Stromal cell of bone marrow (primary cell): ENCODE results near the gene F2RL3.
"Not testable (repeated sequence)": the region's sequence is repeated elsewhere in the genome, so short reads cannot be mapped to it uniquely, and the experiment has no call there.

Experiments used
- DNase-seq: peaks from one replicate; pipeline ENCODE4 v3.0.0-alpha.2; 2012; ENCODE audit warnings: low read depth

F2RL3 gene

DNA sequence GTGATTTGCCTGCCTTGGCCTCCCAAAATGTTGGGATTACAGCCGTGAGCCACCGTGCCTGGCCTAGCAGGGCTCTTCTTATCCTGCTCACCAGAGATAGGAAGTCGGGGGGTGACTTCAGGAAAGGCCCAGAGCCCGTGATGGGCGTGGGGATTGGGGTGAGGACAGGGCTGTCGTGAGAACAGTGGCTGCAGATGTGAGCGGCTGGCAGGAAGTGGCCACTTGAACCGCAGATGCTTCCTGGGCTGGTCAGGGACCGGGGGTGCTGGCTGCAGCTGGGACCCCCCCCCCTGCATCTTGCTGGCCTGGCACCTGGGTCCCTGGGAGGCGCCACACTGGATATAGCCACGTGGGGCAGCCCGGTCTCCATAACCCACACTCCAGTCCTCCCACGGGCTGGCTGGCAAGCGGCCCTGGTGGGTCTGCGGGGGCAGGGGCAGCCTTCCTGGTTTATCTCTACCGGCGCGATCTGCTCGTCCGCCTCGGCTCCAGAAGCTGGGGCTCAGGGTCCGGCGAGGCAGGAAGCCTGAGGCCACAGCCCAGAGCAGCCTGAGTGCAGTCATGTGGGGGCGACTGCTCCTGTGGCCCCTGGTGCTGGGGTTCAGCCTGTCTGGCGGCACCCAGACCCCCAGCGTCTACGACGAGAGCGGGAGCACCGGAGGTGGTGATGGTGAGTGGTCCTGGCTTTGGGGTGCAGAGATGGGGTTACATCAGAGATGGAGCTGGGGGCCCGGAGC, at the start of gene F2RL3:
F2RL3 (plus strand) TSS at position 371 of the 737 bp plus-strand sequence; CDS start at position 562, 191 bp downstream.
- DNase-seq = no peak

DNA sequence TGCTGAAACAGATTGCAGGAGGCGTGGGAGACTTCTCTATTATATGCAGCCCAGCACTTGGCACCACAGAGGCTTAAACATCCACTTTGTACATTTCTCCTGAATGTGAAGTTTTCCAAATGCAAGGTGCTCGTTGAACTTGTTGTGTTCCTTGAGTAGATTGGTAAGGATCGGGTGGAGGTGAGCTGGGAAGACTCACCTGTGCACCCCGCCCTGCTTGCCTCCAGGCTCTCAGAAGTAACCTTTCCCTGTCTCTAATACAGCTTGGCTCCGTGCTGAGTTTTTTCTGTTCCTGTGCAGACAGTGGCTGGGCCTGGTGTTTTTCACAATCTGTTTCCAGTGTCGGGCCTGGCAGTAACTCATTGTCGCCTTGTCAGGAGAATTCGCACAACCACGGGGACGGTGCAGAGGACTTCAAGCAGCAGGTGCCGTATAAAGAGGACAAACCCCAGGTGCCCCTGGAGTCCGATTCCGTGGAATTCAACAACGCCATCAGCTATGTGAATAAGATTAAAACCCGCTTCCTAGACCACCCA, 47.3 kb upstream of the F2RL3 start:
- no peak for DNase-seq

DNA sequence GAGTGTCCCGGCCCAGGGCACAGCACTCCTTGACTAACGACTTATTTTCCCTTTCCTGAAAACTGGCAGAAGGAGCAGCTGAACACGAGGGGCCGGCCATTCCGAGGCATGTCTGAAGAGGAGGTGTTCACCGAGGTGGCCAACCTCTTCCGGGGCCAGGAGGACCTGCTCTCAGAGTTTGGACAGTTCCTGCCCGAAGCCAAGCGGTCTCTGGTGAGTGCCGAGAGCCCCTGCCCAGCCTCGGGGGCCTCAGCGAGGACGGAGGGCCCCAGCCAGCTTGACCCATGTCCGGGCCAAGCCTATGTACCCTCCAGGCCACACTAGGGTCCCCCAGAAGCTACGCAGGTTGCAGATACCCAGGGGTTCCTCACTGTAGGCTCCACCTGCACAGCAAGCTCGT, 41.9 kb upstream of the F2RL3 start:
- DNase-seq = no peak

DNA sequence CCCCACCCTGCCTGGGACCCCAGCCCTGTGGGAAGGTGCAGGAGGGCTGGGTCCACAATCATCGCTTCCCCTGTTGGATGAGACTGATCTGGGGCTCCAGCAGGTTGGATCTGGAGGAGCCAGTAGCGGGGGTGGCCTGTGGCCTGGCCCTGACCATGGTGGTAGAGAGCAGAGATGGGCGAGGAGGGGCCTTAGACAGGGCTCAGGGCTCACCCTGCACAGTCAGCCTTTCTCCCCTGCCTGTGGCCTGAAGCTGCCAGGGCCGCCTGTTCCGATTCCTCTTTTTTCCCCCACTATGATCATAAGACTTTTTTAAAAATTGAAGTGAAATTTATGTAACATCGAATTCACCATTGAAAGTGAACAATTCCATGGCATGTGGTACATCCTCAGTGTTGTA, 41.4 kb upstream of the F2RL3 start:
- DNase-seq = no peak

DNA sequence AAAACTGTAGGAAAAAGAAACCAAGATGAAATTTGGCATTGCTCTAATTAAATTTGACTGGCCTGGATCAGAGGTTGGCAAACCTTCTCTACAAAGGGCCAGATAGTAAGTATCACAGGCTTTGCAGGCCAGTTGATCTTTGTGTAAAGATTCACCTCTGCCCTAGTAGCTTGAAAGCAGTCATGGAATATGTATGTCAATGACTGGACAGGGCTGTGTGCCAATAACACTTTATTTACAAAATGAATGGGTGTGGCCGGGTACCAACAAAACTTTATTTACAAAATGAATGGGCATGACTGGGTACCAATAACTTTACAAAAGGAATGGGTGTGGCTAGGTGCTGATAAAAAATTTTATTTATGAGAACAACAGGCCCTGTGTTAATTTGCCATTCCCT, 39.6 kb upstream of the F2RL3 start:
- no peak for DNase-seq

DNA sequence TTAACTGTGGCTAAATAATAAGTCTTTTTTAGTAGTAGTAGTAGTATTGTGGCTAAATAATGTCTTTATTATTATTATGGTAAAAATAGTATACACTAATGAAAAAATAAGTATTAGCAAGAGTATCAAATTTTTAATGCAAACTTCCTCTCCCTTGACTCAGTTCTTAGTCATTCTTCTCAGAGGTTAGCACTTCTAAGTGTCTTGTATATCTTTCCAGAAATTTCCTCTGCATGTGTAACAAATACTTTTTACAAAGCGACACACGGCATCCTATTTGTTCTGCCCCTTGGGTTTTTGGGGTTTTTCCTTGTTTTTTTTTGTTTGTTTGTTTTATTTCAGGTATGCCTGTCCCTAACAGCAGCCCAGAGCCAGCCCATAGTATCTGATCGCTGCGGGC, 38.7 kb upstream of the F2RL3 start:
- no peak for DNase-seq

DNA sequence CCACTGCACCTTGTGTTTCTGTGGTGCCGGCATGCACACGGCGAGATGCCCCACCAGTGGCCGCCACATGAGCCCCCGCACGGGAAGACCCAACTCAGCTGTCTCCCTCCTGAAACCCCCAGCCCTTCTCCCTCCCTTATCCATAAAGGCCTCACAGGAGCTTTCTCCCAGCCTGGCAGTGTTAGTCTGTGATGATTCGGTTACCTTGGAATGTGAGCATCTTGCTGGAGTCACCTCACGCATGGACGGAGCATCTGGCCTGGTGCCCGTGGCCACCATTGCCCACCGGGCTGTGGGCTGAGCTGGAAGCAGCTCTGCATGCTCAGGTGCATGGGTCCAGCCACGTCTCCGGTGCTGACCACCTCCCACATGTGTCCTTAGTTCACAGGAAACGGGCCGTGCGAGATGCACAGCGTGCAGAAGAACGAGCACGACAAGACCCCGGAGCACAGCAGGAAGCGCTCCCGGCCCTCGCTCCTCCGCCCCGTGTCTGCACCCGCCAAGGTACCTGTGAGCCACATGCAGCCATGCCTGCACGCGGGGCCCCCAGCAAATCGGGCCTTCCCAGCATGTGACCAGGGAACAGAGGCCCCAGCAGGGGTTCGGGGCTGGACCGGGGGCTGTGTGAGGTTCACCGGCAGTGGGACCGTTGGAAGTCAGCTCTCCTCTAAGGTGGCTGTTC, 37.6 kb upstream of the F2RL3 start:
- DNase-seq = no peak

DNA sequence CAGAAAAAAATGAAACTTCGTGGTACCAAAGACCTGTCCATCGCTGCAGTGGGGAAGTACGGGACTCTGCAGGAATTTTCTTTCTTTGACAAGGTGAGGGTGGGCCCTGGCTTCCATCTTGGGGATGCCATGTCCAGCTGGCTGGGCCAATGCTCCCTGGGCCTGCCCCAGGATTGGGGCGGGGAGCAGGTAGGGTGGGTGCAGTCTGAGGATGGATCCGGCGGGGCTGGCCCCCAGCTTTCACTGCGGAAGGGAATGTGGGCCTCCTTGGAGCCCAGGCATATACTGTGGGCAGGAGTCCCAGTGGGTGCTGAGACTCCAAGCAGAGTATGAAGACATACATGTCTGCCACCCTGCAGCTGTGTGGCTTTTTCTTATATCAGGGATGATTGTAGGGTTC, 35.7 kb upstream of the F2RL3 start:
- no peak for DNase-seq

DNA sequence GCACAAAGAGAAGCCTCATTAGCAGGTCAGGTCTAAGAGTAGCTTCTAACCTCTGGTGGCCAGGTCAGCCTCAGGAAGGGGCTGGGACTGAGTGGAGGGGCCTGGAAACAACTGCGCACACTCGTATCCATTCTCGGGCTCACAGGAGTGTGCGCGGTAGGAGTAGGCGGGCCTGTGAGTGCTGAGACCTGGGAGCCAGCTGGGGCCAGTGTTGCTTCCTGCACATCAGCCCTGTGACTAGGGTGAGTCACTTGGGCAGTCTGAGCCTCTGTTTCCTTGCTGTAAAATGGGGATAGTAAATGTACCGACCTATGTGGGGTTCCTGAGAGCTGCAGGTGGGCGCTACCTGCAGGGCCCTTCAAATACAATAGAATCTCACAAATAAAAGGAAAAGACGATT, 32.7 kb upstream of the F2RL3 start:
- no peak for DNase-seq

DNA sequence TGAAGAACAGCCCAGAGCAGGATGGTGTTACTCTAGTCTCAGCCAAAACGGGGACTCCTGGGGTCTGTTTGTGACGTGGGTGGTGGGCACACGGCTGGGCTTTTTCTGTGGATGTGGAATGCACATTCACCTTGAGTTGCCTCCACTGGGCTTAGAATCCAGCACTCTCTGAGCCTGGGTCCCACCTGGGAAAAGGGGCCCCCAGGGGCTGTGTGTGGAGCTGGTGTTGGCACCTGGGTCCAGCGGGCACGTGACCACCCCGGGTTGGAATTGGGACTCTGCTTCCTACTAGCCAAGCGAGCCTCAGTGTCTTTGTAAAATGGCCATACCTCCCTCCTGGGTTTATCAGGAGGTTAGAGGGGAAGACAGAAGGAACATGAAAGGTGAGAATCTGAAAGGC, 29.2 kb upstream of the F2RL3 start:
- no peak for DNase-seq

DNA sequence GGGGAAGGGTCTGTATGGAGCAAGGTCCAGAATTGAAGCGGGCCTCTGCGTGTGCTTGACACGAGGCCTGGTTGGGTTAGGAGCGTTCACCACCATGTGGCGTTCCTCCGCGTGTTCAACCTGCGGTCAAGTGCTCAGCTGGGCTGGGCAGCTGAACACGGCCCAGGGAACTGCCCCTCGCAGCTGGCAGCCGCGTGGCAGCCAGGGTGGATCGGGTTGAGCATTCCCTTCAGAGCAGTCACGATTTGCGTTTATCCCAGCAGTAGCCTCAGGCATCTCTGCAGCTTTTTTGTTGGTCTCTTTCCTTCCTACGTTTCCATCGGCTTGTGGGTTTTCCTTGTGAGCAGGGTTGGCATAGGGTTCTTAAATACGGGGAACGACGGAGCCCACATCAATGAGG, 28.7 kb upstream of the F2RL3 start:
- no peak for DNase-seq

DNA sequence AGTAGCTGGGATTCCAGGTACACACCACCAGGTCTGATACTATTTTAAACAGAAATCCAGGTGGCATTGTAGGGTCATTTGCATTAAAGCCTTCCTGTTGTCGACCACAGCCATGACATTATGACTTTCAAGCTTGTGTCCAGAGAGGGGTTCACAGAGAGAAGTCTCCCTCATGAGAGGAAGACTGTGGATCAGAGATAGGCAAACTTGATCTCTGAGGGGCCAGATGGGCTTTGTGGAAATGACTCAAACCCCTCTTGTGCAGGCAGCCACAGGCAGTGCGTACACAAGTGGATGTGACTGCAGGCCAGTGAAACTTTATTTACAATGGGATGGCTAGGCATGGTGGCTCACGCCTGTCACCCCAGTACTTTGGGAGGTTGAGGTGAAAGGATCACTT, 27.8 kb upstream of the F2RL3 start:
- no peak for DNase-seq

DNA sequence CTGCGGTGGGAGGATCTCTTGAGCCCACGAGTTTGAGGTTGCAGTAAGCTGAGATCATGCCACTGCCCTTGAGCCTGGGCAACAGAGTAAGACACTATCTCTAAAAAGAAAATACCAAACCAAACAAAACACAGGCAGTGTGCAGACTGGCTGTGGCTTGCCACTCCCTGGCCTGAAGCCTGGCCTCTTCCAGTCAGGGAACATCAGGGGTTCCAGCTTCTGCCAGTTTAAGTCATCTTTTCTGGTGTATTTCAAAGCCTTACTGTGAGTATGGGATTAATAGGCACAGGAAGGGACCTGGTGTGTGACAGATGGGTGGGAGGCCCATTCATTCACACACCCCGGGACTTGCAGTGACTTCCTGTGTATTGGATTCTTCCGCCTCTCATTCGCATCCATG, 27.0 kb upstream of the F2RL3 start:
- DNase-seq = no peak

DNA sequence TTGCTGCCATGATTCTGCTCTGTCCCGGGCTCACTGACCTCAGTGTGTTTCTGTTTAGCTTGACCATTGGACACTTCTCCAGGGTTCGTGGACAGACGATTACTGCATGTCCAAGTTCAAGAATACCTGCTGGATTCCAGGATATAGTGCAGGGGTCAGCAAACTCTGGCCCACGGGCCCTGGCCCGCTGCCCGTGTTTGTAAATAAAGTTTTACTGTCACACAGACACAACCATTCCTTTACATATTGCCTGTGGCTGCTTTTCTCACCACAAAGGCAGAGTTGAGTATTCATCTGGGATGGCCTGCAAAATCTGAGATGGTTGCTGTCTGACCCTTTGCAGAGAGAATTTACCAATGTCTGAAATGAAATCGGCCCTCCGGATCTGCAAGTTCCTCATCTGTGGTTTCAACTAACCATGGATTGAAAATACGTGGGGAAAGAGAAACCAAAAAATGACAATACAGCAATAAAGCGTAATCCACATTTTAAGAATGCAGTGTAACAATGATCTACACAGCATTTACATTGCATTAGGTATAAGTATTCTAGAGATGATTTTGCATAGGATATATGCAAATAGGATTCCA, 25.9 kb upstream of the F2RL3 start:
- DNase-seq = no peak

DNA sequence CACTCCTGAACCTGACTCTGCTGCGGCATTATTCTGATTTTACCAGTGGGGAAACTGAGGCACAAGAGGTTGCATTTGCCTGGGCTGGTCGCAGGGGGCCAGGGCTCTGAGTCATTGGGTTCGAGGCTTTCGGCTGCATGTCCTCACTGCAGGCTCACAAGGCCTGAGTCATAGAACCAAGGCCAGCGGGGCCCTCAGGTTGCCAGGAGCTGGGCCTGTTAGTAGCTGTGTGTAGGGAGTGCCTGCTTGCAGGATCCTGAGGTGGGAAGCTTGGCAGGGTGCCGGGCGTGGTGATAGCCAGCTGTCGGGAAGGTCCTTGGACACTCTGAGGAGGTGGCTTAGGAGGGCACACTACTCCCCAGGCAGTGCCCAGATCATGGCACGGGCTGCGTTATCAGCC, 21.6 kb upstream of the F2RL3 start:
- no peak for DNase-seq

DNA sequence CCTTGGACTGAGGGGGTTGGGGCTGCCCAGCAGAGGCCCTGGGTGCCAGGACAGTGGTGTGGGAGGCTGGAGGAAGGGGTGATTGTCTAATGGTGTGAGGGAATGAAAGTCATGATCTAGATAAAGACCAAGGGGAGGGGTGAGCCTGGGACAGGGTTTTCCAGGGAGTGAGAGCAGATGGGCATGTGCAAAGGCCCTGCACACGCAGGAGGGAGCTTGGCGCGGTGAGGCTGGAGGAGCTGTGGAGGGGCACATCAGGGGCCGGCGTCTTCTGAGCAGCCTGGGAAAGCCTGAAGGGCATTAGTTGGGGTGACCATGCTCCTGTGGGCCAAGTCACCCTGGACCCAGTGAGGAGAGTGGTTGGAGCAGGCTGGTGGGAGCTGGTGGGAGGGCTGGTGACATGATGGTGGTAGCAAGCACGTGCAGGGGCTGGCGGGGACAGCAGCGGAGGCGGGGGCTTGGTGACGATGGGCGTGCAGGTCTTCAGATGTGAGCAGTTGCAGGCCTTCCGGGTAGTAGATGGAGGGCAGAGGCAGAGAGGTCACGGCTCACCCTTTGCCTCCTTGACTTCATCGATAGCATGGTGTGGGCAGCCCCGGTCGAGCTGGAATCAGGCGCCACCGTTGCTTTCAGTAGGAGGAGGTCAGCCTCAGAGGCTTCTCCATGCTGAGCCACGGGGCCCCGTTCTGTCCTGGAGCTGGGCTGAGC, 20.2 kb upstream of the F2RL3 start:
- no peak for DNase-seq

DNA sequence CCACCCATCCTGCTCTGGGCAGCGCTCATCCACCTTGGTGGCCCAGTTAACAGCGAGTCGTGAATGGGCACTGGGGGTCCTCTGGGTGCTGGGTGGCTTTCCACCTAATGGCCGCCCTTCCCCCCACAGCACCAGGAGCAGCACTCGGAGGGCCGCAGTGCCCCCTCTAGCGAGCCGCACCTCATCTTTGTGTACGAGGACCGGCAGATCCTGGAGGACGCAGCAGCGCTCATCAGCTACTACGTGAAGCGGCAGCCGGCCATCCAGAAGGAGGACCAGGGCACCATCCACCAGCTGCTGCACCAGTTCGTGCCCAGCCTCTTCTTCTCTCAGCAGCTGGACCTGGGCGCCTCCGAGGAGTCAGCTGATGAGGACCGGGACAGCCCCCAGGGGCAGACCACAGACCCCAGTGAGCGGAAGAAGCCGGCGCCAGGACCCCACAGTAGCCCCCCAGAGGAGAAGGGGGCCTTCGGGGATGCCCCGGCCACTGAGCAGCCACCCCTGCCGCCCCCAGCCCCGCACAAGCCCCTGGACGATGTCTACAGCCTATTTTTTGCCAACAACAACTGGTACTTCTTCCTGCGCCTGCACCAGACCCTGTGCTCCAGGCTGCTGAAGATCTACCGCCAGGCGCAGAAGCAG, 19.3 kb upstream of the F2RL3 start:
- no peak for DNase-seq

DNA sequence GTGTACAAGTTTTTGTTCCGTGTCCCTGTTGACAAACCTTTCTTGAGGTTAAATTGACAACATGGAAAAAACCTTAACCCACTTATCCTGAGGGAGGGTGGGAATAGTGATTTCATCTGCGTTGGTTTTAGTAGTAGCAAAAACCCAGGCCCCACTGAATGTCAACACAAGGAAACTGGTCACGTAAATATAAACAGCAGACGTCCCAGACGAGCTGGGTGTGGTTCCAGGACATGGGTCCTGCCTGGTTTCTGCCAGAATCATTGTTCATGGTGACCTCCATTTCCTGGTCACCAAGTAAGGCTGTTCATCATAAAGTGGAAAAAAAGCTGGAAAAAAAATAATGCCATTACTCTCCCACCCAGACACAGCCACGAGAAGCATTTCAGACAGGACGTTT, 16.9 kb upstream of the F2RL3 start:
- no peak for DNase-seq

DNA sequence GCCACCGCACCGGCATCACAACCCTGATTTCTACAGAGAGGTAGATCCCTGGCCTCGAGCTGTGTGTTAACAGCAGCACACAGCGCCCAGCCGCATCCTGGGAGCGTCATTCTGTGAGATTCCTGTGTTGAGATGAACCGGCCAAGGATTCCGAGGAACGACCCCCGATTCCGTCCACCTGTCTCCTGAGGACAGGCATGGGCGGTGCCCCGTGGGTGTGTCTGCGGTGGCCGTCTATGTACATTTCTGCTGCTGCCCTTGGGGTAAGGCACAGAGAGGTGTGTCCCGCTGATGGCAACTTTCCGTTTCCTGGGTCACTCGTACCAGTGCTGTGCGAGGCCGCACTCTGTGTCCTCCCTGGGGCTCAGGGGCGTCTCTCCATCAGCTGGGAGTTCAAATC, 16.1 kb upstream of the F2RL3 start:
- DNase-seq = no peak

DNA sequence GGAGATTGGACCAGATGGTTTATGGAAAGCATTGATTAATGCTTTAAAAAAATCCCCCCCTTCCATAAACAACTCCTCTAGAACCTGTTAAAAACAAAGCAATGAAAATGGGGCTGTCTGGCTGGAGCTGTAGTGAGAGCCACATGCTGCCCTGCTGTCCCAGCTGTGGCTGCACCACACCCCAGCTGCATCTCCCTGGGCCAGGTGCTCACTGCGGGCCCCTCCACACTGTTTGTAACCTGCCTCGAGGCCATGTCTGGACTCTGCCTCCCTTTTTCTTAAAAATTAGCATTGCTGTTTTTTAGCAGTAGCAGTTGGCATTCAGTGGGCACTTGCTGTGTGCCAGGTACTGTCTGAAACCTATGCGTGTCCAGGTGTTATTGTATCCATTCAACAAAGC, 15.2 kb upstream of the F2RL3 start:
- DNase-seq = no peak

DNA sequence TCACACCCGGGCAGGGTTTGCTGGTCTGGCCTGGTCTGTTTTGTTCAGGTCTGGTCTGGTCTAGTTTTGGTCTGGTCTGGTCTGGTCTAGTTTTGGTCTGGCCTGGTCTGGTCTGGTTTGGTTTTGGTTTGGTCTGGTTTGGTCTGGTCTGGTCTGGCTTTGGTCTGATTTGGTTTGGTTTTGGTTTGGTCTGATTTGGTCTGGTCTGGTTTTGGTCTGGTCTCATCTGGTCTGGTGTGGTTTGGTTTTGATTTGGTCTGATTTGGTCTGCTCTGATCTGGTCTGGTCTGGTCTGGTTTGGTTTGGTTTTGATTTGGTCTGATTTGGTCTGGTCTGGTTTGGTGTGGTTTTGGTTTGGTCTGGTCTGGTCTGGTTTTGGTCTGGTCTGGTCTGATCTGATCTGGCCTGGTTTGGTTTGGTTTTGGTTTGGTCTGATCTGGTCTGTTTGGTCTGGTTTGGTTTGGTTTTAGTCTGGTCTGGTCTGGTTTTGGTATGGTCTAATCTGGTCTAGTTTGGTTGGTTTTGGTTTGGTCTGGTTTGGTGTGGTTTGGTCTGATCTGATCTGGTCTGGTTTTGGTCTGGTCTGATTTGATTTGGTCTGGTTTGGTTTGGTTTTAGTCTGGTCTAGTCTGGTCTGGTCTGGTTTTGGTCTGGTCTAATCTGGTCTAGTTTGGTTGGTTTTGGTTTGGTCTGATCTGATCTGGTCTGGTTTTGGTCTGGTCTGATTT, 14.4 kb upstream of the F2RL3 start:
- DNase-seq = no peak

DNA sequence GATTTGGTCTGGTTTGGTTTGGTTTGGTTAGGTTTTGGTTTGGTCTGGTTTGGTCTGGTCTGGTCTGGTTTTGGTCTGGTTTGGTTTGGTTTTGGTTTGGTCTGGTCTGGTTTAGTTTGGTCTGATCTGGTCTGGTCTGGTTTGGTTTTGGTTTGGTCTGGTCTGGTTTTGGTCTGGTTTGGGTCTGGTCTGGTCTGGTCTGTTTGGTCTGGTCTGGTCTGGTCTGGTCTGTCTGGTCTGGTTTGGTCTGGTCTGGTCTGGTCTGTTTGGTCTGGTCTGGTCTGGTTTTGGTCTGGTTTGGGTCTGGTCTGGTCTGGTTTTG, 13.9 kb upstream of the F2RL3 start:
- not testable (repeated sequence) for DNase-seq
